Astrocyte of the cerebellum (primary cell): ENCODE data around the gene PIEZO1.

Experiments used
- DNase-seq: peaks from one replicate; pipeline ENCODE4 v3.0.0-alpha.2; 2011; ENCODE audit warnings: low read depth
- H3K4me3 ChIP-seq: 2 replicates; pipeline ENCODE4 v1.5.1; 2011; ENCODE audit warnings: mild to moderate bottlenecking, low read depth, low read length, moderate library complexity
- in situ Hi-C: cut with HindIII; loops from 2 replicates; pipeline ENCODE4 v1.10.0; 2017; ENCODE audit warnings: low sequenced_read_pairs
- TF ChIP-seq, protein P1 (sequence below): IDR thresholded peaks from 2 replicates; pipeline ENCODE4 v1.5.1; 2012; ENCODE audit warnings: low read length, low read depth, moderate library complexity, mild to moderate bottlenecking; ENCODE audit errors: missing control alignments

Gene PIEZO1

GRCh38 chr16:88787579-88788314 is 2.7 kb upstream of the PIEZO1 start:
- TF ChIP-seq, protein P1, sequence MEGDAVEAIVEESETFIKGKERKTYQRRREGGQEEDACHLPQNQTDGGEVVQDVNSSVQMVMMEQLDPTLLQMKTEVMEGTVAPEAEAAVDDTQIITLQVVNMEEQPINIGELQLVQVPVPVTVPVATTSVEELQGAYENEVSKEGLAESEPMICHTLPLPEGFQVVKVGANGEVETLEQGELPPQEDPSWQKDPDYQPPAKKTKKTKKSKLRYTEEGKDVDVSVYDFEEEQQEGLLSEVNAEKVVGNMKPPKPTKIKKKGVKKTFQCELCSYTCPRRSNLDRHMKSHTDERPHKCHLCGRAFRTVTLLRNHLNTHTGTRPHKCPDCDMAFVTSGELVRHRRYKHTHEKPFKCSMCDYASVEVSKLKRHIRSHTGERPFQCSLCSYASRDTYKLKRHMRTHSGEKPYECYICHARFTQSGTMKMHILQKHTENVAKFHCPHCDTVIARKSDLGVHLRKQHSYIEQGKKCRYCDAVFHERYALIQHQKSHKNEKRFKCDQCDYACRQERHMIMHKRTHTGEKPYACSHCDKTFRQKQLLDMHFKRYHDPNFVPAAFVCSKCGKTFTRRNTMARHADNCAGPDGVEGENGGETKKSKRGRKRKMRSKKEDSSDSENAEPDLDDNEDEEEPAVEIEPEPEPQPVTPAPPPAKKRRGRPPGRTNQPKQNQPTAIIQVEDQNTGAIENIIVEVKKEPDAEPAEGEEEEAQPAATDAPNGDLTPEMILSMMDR, result no peak
- in situ Hi-C loops, result loop anchor here (10.0 kb wide), 1 partner anchor 113 kb away; no protein-coding TSS in a partner anchor
- no peak for DNase-seq
- H3K4me3 ChIP-seq, result no peak overlapping the region

DNA sequence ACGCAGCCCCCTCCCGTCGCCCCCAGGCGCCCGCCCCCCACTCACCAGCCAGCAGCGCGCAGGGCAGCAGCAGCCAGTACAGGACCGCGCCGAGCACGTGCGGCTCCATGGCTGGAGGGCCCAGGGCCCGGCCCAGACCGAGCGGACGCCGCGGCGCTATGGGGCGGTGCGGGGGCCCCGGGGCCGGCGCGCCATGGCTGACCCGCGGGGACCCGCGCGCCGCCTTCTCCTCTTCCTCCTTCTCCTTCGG is 239 bp downstream of the PIEZO1 start:
- DNase-seq, result no peak
- H3K4me3 ChIP-seq, result peak overlapping the region; percentile 58

GRCh38 chr16:88784074-88784855 is 755 bp downstream of the PIEZO1 start:
- TF ChIP-seq, protein P1, result peak; percentile 67
- peak overlapping the region; percentile 58 for H3K4me3 ChIP-seq
- DNase-seq, result peak; percentile 41
- in situ Hi-C loops, result loop anchor here (10.0 kb wide), 1 partner anchor 109 kb away; no protein-coding TSS in a partner anchor

More for the DNA sequence above, 239 bp downstream of the PIEZO1 start:
- TF ChIP-seq, protein P1, result no peak
- in situ Hi-C loops, result loop anchor here (10.0 kb wide), 1 partner anchor 110 kb away; no protein-coding TSS in a partner anchor

- in situ Hi-C loops, result loop anchor here (10.0 kb wide), 1 partner anchor 109 kb away; no protein-coding TSS in a partner anchor
- peak overlapping the region; percentile 58 for H3K4me3 ChIP-seq
- TF ChIP-seq, protein P1, result no peak
- DNase-seq, result no peak
Observed at GRCh38 chr16:88783391-88784073, 1.5 kb downstream of the PIEZO1 start.

DNA sequence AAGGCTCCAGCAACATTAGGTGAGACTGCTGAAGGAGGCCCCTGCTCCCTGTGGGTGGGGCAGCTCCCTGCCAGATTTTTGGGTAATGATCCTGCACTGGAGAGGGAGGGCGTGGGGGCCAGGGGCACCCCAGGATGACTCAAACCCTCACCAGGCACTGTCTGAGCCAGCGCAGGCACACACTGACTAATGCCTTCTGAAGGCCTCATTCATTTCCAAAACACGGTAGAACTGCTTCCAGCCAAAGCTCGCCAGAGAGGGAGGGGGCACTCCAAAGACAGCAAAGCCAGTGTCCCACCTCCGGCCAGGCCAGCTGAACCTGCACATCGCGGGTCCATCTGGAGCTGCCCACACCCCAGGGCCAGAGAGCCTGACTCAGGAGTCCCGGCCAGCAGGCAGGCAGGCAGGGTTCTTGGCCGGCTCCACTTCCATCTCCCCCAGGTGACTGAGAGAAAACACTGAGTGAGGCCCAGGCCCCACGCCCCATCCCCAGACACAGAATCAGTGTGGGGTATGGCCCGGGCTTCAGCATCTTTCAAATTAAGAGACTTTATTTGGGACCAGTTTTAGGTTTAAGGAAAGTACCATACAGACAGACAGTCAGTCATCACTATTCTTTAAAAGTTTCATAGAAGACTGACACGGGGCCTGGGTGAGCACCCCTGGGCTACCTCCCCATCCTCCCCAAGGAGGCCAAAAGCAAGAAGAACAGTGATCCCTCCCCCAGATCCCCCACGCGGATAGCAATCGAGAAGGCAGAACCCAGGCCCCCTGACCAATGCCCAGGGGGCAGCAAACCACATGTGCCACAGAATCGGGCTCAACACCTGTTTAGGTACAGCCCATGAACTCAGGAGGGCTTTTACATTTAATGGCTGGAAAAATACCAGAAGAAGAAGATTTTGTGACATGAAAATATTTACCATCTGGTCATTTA is 2.3 kb downstream of the PIEZO1 start:
- TF ChIP-seq, protein P1, result no peak
- in situ Hi-C loops, result loop anchor here (10.0 kb wide), 1 partner anchor 108 kb away; no protein-coding TSS in a partner anchor
- H3K4me3 ChIP-seq, result peak overlapping the region; percentile 58
- DNase-seq, result no peak
